HG02938 (cell line): ENCODE data around the gene FIZ1.

ENCODE experiments used
- ATAC-seq: cut with Tn5 transposase; IDR thresholded peaks from one replicate; pipeline ENCODE4 v1.9.1; 2021; ENCODE audit warnings: mild to moderate bottlenecking, moderate library complexity; ENCODE audit not compliant: unreplicated experiment

FIZ1 gene

DNA sequence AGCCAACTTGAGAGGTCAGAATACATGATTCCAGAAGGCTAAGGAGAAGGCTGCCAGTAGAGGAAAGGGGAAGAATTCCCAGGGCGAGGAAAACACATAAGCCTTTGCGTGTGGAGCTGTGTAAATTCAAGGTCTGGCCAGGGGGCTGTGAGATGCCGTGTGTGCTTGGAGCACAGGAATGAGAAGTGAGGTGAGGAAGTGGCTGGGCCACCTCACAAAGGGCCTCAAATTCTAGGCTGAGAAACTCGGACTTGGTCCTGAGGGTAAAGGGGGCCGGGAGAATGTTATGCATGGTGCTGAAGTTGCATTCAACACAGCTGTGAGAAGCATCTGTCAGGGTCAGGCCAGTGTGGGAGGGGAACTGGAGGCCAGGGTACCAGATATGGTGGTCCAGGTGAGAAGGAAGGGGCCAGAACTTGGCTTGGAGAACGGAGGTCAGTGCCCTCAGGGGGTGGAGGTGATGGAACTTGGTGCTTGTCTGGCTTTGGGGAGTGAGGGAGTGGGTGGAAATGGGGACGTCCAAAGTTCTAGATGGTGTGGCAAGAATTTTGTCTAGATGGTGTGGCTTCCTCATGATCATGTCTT is 36.6 kb upstream of the FIZ1 start:
- ATAC-seq, result no peak

DNA sequence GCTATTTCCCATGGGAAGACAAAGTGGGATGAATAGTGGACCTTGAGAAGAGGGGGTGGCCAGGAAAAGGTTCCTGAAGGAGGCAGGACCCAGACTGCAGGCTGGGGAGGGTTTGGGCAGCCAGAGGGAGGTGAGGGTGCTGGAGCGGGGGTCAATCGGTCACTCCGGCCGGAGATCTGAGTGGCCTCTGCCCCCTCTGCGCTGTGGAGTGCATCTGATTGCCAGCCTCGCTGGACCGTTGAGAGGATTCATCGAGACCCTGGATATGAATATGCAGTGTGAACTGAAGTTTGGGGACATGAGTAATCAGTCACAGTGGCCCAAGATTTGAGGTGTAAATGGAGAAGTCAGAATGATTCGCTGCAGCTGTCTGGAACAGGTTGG is 36.0 kb upstream of the FIZ1 start:
- no peak for ATAC-seq

DNA sequence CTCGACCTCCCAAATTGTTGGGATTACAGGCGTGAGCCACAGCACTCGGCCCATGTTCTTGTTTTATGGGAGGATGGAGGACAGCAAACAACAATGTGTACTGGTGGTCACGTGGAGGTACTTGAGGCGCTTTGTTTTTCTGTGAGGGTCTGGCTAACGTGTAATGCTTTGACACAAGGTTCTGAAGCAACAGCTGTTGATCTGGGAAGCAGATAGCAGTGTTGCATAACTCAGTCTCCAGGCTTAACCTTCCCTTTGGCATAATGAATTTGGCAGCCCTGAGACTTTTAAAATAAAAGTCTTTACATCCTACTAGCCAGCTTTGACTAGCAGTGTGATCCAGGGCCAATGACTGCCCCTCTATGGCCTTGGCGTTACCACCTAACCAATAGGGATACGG is 34.5 kb upstream of the FIZ1 start:
- ATAC-seq, result no peak

DNA sequence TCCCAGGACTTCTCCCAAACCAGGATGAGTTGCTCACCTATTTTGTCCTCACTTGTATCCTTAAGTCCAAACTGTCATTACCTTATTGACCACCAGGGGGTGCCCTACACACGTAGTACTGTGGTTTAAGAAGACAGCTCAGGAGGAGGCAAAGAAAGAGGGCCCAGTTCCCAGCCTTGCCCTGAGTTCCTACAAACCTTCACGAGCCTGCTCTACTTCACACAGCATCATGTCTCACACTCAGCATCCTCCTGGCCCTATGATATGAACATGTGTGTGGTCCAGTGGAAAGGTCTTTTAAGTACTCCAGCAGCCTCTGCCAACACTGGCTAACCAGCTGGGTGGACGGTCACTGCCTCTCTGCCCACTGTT is 33.1 kb upstream of the FIZ1 start:
- ATAC-seq, result no peak

DNA sequence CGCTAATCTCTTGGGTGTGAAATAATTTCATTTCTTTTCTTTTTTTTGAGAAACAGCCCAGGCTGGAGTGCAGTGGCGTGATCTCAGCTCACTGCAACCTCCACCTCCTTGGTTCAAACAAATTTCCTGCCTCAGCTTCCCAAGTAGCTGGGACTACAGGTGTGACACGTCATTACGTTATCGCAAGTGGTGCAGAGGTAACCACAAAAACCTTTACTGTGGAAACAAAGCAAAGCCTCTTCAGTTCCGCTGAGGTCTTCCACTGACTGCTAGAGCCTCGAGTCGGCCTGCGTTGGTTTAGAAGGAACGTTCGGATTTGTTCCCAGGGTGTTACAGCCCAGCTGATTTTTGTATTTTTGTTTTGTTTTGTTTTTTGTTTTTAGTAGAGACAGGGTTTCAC is 27.0 kb upstream of the FIZ1 start:
- ATAC-seq, result no peak

DNA sequence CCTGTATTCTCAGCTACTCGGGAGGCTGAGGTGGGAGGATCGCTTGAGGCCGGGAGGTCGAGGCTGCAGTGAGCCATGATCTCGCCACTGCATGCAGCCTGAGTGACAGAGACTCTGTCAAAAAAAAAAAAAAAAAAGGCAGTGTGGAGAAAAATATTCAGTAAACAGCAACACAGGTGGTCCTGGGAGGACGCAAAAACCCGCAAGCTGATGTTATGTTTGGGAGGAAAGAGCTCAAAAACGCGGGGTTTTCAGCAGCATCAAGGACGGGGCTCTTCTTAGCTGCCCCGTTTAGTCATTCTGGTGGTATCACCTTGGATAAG is 25.6 kb upstream of the FIZ1 start:
- ATAC-seq, result no peak

DNA sequence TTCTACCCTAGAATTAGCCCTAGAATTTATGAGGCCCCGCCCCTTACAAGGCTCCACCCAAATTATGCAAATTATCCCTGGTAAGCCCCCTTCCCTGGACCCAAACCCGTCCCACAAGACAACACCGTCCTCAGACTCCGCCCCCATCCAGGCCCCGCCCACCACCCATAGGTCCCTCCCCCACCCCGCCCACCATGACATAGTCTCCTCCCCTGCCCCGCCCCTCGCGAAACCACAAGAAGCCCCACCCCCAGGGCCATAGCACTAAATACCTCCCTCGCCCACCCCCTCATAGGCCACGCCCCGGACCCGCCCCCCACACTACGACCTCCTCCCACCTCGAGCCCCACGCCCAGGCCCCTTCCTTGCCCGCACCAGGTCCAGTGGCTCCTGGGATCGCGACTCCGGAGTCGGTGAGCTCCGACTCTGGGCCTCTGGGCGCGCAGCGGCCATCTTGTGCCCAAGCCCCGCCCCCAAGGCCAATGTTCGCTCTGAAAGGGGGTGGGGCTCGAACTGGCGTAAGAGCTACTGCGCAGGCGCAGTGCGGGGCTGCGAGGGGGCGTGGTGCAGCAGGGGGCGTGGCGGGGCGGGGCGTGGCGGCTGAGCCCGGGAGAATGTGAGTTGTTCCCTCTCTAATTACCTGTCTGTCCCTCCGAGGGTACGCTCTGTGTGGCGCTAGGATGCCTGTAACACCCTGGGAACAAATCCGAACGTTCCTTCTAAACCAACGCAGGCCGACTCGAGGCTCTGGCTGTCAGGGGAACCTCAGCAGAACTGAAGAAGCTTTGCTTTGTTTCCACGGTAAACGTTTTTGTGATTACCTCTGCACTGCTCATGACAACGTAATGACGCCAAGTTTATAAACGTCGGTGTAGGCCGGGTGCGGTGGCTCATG is 25.0 kb upstream of the FIZ1 start, which contains the start of gene ZNF784:
ZNF784 (minus strand) TSS at position 458 of the 895 bp plus-strand sequence; CDS start at position 453, 5 bp downstream.
- ATAC-seq, result no peak

DNA sequence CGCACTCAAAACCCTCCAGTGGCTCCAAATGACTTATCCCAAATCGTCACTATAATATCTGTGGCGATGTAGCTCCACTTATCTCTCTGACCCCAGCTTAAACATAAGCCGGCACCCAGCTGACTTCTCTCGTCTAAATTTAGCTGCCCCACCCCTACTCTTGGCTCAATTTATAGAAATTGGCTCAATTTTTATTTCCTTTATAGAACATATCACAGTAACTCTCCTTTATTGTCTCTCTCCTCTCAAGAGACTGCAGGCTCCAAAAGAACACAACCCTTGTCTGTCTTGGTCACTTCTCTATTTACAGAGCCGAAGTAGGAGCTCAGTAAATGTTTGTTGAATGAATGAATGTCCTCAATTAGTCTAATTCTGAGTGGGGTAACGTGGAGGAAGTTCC is 24.2 kb upstream of the FIZ1 start:
- no peak for ATAC-seq

DNA sequence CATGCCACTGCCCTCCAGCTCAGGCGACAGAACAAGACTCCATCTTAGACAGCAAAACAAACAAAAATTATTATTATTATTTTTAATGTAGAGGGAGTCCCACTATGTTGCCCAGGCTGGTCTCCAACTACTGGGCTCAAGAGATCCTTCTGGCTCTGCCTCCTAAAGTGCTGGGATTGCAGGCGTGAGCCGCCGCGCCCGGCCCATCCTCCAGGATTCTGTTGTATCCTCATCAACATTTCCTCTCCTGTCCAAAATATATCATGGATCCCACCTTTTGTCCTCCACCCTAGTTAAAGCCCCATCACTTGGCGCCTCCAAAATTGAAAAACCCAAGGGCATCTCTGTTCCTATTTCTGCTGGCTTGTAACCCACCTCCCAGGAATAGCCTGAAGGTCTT is 23.8 kb upstream of the FIZ1 start:
- no peak for ATAC-seq

DNA sequence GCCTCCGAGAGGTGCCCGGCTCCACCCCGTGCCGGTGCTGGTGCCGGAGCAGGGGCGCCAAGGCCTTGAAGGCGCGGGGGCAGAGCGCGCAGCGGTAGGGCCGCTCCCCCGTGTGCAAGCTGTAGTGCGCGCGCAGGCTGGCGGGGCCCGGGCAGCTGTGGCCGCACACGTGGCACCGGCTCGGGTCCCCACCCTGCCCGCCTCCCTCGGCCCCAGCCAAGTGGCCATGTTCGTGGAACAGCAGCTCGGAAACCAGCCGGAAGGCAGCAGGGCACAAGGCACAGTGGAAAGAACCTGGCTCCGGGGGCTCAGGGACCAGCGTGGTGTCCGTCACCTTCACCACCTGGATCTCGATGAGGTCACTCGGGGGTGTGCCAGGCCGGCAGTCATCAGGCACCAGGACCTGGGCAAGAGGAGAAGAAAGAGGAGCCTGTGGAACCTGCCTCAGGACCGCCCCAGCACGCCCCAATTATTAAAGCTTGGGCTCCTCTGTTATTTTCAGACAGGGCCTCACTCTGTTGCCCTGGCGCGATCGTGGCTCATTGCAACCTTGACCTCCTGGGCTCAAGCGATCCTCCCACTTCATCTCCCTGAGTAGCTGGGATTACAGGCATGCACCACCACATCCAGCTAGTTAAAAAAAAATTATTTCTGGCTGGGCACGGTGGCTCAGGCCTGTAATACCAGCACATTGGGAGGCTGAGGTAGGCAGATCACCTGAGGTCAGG is 23.1 kb upstream of the FIZ1 start:
- ATAC-seq, result no peak

DNA sequence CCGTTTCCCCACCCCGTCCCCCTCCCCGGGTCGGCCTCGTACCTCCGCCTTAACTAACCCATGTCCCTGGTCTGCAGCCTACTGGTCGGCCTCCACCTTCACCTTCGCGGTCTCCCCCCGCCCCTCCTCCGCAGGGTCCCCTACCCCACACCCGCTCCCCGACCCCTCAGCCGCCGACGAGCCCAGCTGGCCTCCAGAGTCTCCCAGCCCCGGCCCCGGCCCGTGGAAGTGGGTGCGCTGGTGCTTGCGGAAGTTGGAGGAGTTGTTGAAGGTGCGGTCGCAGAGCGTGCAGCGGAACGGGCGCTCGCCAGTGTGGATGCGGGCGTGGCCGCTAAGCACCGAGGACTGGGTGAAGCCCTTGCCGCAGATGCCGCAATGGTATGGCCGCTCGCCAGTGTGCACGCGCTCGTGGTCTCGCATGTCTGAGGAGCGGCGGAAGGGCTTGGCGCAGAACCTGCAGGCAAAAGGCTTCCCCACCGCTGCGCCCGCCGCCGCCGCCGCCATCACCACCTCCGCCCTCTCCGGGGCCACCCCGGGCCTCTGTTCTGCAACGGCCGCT is 22.4 kb upstream of the FIZ1 start:
- ATAC-seq, result no peak

DNA sequence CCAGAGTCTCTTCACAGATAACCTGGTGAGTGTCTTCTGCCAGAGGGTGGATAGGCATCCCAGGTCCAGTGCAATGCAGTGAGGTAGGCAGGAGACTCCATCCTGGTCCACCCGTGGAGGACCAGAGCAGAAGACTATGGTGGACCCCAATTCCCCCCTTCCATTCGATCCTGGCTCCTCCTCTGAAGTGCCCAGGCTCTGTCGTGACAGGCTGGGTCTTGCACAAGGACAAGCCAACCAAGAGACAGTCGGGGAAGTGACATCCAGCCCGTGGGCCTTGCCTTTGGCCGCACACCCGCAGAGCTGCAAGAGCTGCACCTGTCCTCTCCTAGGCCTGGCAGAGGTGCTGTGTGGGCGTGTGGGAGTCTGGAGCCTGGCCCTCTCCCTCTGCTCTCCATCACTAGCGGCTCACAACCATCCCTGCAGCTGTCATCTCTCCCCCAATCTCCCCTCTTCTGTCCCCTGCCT is 21.9 kb upstream of the FIZ1 start:
- ATAC-seq, result no peak

DNA sequence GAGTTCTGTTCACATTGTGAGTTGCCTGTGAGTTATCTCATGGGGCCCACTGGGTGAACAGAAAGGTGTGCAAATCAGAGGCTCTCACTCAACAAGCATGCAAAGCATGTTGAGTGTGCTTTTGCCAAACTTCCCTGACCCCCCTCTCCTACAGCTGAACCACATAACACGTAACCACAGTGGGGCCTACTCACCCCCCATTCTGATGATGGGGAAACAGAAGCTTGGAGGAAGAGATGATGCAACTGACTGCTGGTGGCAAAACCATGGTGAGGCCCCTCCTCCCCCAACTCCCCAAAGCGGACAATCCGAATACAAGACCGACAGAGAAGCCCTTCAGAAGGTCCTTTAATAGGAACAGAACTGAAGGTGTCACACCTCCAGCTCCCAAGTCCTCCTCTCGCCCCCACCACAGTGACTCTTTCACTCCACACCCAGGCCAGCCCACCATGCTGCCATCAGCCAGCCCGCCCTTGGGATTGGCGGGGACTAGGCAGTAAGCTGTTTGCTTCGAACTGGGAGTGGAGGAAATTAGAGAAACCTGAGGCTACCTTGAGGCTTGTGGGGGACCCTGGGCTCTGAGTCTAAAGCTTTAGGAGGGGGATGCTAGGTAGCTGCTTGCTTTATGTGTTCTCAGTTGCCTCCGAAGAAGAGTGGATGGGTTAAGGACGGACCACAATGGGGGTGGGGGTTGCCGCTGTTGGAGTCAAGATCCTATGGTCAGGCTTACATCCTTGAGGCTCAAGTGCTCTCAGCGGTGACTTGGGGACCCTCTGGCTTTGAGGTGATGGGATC is 21.3 kb upstream of the FIZ1 start:
- ATAC-seq, result no peak

DNA sequence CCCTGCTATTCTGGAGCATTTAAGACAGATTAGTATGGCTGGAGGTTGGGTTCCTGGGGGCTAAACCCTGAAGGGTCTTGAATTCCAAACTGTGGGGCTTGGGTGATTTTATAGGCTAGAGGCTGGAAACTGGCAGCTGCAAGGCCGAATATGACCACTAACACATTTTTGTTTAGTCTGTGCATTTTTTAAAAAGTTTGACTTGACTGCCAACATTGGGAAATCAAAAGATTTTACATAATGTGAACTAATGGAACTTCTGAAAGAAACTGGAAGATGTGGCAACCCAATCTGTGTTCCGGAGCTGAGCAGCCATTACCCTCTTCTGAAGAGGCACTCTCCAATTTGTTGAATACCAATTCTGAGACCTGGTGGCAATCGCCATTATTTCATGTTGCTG is 20.0 kb upstream of the FIZ1 start:
- ATAC-seq, result no peak

DNA sequence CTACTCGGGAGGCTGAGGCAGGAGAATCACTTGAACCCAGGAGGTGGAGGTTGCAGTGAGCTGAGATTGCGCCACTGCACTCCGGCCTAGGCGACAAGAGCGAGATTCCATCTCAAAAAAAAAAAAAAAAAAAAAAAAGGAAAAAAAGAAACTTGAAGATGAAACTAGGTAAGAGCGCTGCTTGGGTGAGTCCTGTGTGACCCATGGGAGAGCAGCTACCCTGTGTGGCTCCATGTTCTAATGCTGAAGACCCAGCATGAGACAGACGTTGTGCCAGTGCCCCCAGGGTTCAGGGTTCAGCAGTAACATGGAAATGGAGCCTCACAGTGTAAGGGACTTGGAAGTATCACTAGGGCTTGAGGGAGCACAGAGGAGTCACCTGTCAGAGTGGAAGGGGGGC is 19.1 kb upstream of the FIZ1 start:
- ATAC-seq, result no peak

DNA sequence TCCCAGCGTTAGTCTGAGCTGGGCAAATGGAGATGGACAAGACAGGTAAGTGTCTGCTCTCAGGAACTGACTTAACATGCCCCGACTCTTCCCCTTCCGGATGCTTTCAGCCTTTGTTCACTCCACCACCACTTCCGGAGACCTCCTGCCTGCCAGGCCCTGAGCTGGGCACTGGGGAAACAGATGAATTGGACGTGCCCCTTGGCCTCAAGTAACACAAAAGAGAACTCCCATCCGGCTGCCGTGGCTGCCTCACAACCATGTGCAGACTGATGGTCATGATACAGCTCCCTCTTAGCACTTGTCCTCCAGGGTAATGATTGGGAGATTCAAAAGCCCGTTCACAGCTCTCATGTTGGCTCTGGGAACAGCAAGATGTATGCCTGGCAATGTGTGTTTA is 18.1 kb upstream of the FIZ1 start:
- no peak for ATAC-seq

DNA sequence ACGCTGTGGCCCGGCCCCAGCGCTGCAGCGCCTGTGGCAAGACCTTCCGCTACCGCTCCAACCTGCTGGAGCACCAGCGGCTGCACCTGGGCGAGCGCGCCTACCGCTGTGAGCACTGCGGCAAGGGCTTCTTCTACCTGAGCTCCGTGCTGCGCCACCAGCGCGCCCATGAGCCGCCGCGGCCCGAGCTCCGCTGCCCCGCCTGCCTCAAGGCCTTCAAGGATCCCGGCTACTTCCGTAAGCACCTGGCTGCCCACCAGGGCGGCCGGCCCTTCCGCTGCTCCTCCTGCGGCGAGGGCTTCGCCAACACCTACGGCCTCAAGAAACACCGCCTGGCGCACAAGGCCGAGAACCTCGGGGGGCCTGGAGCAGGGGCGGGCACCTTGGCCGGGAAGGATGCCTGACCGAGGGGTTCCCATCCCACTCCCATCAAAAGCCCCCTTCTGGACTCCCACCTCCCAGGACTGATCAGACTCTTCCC is 17.1 kb upstream of the FIZ1 start:
- no peak for ATAC-seq

DNA sequence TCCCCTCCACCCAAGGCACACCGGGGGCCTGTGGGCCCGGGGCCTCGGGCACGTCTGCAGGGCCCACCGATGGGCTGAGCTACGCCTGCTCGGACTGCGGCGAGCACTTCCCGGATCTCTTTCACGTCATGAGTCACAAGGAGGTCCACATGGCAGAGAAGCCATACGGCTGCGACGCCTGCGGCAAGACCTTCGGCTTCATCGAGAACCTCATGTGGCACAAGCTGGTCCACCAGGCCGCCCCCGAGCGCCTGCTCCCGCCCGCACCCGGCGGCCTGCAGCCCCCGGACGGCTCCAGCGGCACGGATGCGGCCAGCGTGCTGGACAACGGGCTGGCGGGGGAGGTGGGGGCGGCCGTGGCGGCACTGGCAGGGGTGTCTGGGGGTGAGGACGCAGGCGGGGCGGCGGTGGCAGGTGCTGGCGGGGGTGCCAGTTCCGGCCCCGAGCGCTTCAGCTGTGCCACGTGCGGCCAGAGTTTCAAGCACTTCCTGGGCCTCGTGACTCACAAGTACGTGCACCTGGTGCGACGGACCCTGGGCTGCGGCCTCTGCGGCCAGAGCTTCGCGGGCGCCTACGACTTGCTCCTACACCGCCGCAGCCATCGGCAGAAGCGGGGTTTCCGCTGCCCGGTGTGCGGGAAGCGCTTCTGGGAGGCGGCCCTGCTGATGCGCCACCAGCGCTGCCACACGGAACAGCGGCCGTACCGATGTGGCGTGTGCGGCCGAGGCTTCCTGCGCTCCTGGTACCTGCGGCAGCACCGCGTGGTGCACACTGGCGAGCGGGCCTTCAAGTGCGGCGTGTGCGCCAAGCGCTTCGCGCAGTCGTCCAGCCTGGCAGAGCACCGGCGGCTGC is 16.5 kb upstream of the FIZ1 start:
- ATAC-seq, result no peak

DNA sequence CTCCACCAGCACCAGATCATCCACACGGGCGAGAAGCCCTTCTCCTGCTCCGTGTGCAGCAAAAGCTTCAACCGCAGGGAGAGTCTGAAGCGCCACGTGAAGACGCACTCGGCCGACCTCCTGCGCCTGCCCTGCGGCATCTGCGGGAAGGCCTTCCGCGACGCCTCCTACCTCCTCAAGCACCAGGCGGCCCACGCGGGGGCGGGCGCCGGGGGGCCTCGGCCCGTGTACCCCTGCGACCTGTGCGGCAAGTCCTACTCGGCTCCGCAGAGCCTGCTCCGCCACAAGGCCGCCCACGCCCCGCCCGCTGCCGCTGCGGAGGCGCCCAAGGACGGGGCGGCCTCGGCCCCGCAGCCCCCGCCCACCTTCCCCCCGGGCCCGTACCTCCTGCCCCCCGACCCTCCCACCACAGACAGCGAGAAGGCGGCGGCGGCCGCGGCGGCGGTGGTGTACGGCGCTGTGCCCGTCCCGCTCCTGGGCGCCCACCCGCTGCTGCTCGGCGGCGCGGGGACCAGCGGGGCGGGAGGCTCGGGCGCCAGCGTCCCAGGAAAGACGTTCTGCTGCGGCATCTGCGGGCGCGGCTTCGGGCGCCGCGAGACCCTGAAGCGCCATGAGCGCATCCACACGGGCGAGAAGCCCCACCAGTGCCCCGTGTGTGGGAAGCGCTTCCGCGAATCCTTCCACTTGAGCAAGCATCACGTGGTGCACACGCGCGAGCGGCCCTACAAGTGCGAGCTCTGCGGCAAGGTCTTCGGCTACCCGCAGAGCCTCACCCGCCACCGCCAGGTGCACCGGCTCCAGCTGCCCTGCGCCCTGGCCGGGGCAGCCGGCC is 15.6 kb upstream of the FIZ1 start:
- no peak for ATAC-seq
